Adrenal gland (tissue), 12 donors: ENCODE data around the gene AFAP1L2. TPM values are rescaled to one million over a fixed set of nuclear protein-coding genes. Genes with fewer than 3 reads are reported as not detected.

Source experiments
- DNase-seq, 7 donors: peaks; one replicate each; pipeline ENCODE4 v3.0.0-alpha.2; 2019 to 2020
- H3K27ac ChIP-seq, 5 donors: fragments of 200-600 bp; sonication (generic) in 4 of 5; 1 replicate in 3 of 5; 2 replicates in 2 of 5; pipeline versions ENCODE4 v1.5.1 to v1.8.0; 2016 to 2020; ENCODE audit warnings: mild to moderate bottlenecking in 1 of 5
- H3K27me3 ChIP-seq: fragments of 200-600 bp; 2 replicates; pipeline ENCODE4 v1.8.0; 2021
- H3K36me3 ChIP-seq, 2 donors: fragments of 200-600 bp; replicated peaks in 1 of 2; 1 replicate in 1 of 2; 2 replicates in 1 of 2; pipeline versions ENCODE4 v1.5.1 to v1.8.0; 2018 to 2022
- H3K4me1 ChIP-seq, 2 donors: fragments of 200-600 bp; replicated peaks in 1 of 2; 1 replicate in 1 of 2; 2 replicates in 1 of 2; pipeline versions ENCODE4 v1.5.1 to v1.8.0; 2018 to 2021
- H3K4me3 ChIP-seq, 4 donors: fragments of 200-600 bp; sonication (generic) in 3 of 4; one replicate each; pipeline ENCODE4 v1.5.1; 2016 to 2018
- H3K9me3 ChIP-seq, 3 donors: fragments of 200-600 bp; sonication (generic) in 1 of 3; replicated peaks in 1 of 3; 1 replicate in 2 of 3; 2 replicates in 1 of 3; pipeline versions ENCODE4 v1.5.1 to v1.8.0; 2016 to 2021
- CTCF ChIP-seq, 6 experiments: fragments of 450-650 bp in 4 of 6; fragments of 200-600 bp in 2 of 6; sonication (generic) in 1 of 6; IDR thresholded peaks; 1 replicate in 5 of 6; 2 replicates in 1 of 6; pipeline versions ENCODE4 v1.5.1 to v1.8.0; 2016 to 2021; ENCODE audit warnings: antibody characterized with exemption in 6 of 6, mild to moderate bottlenecking in 2 of 6, moderate library complexity in 1 of 6
- POLR2A ChIP-seq, 2 donors: fragments of 450-650 bp; IDR thresholded peaks; one replicate each; pipeline ENCODE4 v1.6.1; 2017; ENCODE audit warnings: antibody characterized with exemption in 2 of 2, mild to moderate bottlenecking in 2 of 2, moderate library complexity in 1 of 2
- WGBS, 4 donors: extraction: QIAGEN DNeasy Blood & Tissue Kit in 2 of 4; methylation state at CpG; one replicate each; pipeline versions ENCODE4 v1.1.5 to v1.1.7; 2013 to 2017; 5-methylcytosine and 5-hydroxymethylcytosine counted together
- intact Hi-C, 2 donors: fragments of 100-400 bp; cut with DNase I; formaldehyde crosslinking; loops; one replicate each; pipeline versions ENCODE4 v1.14.1 to v1.15.0; 2022 to 2023
- polyA plus RNA-seq, 3 donors: library from polyadenylated mRNA; stranded (reverse); fragments of 200-250 nt in 2 of 3; fragments of 350-450 nt in 1 of 3; fragmentation: Illumina TruSeq in 1 of 3; extraction: RNeasy Lipid Tissue Mini Kit (QIAGEN cat#74804) in 1 of 3; gene quantifications; one replicate each; pipeline ENCODE4 v1.2.3, GENCODE V29; 2013 to 2014
- total RNA-seq, 9 donors: library from RNA; depleted of rRNA in 4 of 9; stranded (reverse); fragments of >200 nt in 4 of 9; fragments of 120-200 nt in 1 of 9; fragmentation: NEBNext Ultra II Directional in 1 of 9; extraction: Animal tissue kit (Norgen Biotek cat#: 25700) in 1 of 9; gene quantifications; one replicate each; pipeline versions ENCODE4 v1.1.0 to v1.2.4, GENCODE V29; 2013 to 2023
- donor health status: healthy with polysubstance abuse.
- donor health status: Bipolar disorder and iron deficiency.
- donor health status: DM: yes; HTN: yes; CAD: no.
- donor health status: DM: no; HTN: no; CAD: no.
- donor health status: DM: no; HTN: no; CAD: no.
- donor health status: DM: yes; HTN: yes; CAD: no.

The AFAP1L2 gene
- total and polyA plus RNA-seq, 12 donors, result 1.4 to 9.4 (median 3.7) TPM

DNA sequence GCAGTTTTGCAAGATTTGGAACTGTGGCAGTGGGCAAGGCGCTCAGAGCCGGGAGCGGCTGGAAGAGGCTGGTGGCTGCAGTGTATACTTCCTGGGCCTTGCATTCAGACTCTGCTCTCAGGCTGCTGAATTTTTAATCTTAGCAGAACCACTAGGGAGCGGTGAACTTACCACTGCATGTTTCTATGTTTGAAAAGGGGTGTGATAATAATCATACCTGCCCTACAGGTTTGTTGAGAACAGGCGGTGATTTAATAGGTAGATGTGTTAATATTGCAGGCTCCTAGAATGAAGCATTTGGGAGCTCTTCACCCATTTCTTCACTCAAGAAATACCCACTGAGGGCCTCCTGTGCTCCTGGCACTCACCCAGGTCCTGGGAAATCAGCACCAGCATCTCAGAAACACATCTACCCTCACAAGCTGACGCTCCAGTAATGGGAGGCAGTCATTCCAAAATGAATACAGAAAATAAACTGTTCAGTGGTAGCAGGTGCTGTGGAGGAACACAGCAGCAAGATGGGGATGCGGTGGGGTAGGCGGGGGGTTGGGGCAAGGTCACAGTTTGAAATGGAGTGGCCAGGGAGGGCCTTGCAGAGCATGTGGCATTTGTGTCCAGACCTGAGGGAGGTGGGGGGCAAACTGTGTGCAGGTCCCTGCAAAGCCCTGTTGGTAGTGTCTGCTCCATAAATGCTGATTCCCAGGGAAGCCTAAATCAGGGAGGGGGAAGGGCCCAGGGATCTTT, 124.2 kb downstream of the AFAP1L2 start:
- Histone ChIP-seq H3K4me3 (no peak overlapping the region), H3K4me1 (no peaks in the 10 kb centered on the region), H3K36me3 (no peaks in the 10 kb centered on the region), H3K9me3 (no peaks in the 10 kb centered on the region), H3K27me3 (peaks cover 7% of the 10 kb centered on the region), H3K27ac (no peak overlapping the region)
- no peak for TF ChIP-seq CTCF (IDR thresholded peaks at IDR 0.05)
- no peak for TF ChIP-seq POLR2A (IDR thresholded peaks at IDR 0.05)
- no peak for DNase-seq
- WGBS, 4 donors, result 79 to 90% (median 85%) methylated on average over 5 to 8 of the region's 8 CpGs
- intact Hi-C loops, result no loop called here

GRCh38 chr10:114279289-114279688, 125.0 kb downstream of the AFAP1L2 start:
- Histone ChIP-seq H3K27me3 (peaks cover 7% of the 10 kb centered on the region), H3K36me3 (no peaks in the 10 kb centered on the region), H3K9me3 (no peaks in the 10 kb centered on the region), H3K4me1 (no peaks in the 10 kb centered on the region), H3K27ac (no peak overlapping the region), H3K4me3 (no peak overlapping the region)
- 68 to 83% (median 76%) methylated on average over 3 to 4 of the region's 4 CpGs for WGBS, 4 donors
- TF ChIP-seq POLR2A (IDR thresholded peaks at IDR 0.05), result no peak
- TF ChIP-seq CTCF (IDR thresholded peaks at IDR 0.05), result no peak
- no peak for DNase-seq
- intact Hi-C loops, result no loop called here

- no peak for DNase-seq
- Histone ChIP-seq H3K36me3 (no peaks in the 10 kb centered on the region), H3K4me3 (no peak overlapping the region), H3K4me1 (no peaks in the 10 kb centered on the region), H3K27ac (no peak overlapping the region), H3K27me3 (peaks cover 7% of the 10 kb centered on the region), H3K9me3 (no peaks in the 10 kb centered on the region)
- intact Hi-C loops, result no loop called here
- 72 to 84% (median 78%) methylated on average over 3 to 4 of the region's 4 CpGs for WGBS, 4 donors
- TF ChIP-seq POLR2A (IDR thresholded peaks at IDR 0.05) (no peak), CTCF (IDR thresholded peaks at IDR 0.05) (no peak)
These were observed 125.5 kb downstream of the AFAP1L2 start for GRCh38 chr10:114278884-114279191.

- Histone ChIP-seq H3K4me1 (no peaks in the 10 kb centered on the region), H3K9me3 (no peaks in the 10 kb centered on the region), H3K4me3 (no peak overlapping the region), H3K36me3 (no peaks in the 10 kb centered on the region), H3K27me3 (peaks cover 7% of the 10 kb centered on the region), H3K27ac (no peak overlapping the region)
- no peak for DNase-seq
- 79 to 85% (median 83%) methylated on average over 15 to 22 of the region's 22 CpGs for WGBS, 4 donors
- no peak for TF ChIP-seq CTCF (IDR thresholded peaks at IDR 0.05)
- TF ChIP-seq POLR2A (IDR thresholded peaks at IDR 0.05), result no peak
- intact Hi-C loops, result no loop called here
These were observed 126.0 kb downstream of the AFAP1L2 start for GRCh38 chr10:114278140-114278883.
